GDM1 (cell line): ENCODE measurements around the gene MEGF6.
A peak's percentile ranks its signal among the peaks of the same experiment; 100 is the strongest.

Source experiments
- DNase-seq: peaks from one replicate; lab custom pipeline; 2025; lab: John Stamatoyannopoulos, UW

MEGF6 gene

DNA sequence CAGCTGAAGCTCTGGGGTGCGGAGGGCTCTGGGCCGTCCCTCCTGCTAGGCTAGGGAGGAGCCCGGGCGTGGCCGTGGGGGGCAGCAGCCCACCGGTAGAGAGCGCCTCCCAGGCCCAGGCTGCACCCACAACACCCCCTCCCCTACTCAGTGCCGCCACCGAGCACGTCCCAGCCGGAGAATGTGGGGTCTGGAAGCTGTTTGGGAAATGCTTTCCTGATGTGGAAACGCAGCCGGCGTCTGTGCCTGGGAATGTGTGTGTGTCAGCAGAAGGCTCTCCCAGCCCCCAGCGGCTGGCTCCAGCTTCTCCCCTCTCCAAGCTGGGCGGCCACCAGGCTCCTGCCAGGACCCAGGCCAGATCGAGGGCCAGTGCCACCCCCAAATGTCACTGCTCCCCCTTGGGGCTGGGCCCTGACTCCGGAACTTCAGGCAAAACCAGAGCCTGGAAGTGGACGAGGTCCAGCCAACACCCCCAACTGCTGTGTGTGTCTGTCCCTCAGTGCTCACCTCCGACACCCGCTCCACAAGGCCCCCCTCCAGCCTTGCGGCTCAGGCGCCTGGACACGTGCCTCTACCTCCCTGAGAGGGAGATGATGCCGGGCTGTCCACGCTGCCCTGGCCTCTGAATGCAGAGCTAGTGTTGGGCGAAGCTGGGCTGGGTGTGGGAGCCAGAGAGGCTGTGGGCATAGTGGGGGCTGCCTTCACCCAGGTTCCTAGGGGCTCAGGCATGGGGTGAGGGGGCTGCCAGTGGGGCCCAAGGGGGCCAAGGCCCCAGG is 74.7 kb downstream of the MEGF6 start:
- no peak for DNase-seq

DNA sequence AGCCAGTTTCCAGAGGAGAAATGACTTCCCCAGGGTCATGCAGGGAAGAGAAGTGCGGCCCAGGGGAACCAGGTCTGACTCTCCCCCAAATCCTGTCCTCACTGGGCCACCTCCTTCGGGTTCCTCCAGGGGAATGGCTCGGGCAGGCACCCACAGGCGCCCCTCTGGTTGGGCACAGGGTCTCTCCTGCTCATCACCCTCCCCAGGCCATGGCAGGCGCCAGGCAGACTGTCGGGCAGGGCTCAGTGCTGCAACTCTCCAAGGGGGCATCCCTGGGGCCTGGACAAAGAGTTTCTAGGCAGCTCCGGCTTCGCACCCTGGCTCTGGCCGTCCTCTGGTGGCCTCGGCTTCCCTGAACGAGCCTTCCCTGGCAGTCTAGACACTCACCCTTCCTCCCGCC is 75.6 kb downstream of the MEGF6 start:
- no peak for DNase-seq

DNA sequence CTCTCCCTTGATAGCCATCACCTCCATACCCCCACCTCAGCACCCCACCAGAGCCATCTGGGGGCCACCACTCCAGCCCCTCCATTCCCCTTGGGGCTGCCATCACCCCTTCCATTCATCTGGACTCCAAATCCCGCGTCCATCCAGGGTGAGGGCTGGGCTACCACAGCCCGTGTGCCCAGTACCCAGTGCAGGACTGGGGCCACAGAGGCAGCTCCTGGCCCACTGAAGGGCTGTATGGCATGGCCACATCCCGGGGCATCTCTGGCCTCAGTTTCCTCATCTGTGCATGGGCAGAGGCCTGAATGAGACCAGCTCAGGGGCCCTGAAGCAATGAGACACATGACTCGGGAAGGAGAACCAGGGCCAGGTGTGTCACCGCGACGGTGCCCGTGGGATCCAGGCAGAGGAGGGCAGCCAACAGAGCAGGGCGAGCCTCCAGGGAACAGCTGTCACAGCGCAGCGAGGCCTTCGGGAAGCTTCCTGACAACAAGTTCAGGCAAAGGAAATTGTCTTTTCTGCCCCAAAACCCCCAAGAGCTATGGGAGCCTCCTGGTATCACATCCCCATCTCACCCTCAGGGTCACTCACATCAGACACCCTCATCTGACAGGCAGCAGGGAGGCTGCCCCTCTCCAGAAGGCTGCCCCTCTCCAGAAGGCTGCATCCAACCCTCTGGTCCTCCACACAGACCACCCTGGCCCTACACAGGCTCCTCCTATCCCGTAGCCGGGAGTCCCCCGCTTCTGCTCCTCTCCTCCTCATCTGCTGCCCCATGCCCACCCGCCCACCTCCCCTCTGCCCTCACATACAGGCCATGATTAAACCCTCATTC is 76.3 kb downstream of the MEGF6 start:
- no peak for DNase-seq

DNA sequence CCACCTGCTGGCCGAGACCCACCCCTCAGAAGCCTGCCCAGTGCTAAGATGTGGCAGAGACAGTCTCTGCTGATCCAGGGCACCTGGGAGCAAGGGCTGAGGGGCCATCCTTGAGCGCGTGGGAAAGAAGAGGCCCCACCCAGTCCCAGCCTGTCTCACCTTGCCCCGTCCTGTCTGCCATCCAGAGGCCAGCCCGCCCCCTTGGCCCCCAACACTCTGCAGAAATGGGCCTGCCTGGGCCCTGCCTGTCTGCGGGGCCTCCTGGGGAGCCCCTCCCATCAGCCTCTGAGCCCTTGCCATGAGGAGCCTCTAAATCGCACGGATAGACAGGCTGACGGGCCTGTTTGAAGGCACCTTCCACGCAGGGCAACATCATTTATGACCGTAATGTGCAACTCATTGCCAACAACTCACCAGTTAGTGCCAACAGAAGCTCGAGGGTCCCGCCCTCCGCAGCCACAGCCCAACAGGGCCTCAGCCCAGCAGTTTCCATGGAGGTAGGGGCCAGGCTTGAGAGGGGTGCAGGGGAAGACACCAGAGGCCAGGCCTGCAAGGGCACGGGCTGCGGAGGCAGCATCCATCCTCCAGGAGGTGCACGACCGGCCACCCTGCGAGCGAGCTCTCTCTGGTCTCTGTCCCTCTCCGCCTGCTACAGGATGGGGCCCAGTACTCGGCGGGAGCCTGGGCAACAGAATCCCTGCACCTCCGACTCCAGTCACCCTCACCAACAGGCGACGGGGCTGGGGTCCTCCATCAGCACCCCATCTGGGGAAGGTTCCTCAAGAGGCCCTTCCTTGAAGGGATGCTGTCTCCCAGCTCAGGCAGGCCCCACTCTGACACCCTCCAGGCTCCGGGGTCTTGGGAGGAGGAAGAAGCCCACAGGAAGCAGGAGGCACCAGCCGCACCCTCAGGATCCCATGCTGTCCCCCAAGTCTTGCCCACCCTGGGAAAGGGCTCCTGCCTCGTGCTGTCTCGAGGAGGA is 78.0 kb downstream of the MEGF6 start:
- DNase-seq, result no peak

DNA sequence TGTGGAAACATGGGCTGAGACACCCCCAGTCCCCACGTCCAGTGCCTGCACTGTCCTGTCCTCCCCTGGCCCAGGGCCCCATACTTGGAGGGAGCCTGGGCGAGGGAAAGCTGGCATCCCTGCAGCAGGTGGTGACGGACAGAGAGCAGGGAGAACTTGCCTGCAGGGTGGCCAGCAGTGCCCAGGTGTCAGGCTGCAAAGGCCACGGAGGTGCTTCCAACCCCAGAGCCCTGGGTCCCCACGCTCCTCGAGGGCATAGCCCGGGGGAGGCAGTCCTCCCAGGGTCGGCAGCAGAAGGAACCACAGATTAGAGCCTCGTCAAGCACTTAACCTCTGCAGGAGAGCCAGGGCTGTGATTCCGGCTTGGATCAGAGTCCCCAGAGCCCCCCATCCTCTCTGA is 79.4 kb downstream of the MEGF6 start:
- DNase-seq, result no peak

DNA sequence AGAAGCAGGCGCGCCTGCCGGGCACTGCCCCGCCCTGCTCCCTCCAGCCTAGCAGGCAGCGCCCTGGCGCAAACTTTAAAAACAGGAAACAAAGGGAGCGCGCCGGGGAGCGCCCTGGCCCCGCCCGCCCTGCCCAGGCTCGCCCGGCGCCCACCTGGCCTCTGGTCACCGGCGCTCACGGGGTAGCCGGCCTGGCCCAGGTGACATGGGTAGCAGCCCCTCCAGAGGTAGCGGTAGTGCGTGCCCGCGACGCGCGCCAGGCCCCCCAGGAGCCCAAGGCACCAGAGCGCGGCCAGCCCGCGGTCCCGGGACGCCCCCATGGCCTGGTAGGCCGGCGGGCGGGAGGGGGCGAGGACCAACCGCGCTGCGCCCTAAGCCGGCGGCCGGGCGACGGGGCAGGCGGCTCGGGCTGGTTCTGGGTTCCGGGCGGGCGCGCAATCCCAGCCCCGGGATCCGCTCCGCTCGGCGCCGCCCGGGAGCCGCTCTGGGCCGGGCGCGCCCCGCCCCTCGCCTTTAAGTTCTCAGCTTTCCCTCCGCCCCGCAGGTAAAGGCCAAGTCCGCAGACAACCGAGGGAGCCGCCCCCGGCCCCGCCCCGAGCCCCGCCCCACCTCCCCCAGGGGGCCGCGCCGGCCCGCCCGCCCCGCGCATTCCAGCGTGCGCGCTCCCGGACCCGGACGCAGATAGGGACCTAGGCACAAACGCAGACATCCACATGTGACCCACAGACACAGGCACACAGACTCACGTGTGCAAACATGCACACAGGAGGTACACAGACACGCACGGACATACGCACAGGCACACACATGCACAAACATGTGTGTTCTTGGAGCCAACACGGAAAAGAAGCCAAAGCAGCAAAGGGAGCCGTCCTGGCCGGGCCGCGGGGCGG is 80.1 kb downstream of the MEGF6 start:
- peak; percentile 24 for DNase-seq

DNA sequence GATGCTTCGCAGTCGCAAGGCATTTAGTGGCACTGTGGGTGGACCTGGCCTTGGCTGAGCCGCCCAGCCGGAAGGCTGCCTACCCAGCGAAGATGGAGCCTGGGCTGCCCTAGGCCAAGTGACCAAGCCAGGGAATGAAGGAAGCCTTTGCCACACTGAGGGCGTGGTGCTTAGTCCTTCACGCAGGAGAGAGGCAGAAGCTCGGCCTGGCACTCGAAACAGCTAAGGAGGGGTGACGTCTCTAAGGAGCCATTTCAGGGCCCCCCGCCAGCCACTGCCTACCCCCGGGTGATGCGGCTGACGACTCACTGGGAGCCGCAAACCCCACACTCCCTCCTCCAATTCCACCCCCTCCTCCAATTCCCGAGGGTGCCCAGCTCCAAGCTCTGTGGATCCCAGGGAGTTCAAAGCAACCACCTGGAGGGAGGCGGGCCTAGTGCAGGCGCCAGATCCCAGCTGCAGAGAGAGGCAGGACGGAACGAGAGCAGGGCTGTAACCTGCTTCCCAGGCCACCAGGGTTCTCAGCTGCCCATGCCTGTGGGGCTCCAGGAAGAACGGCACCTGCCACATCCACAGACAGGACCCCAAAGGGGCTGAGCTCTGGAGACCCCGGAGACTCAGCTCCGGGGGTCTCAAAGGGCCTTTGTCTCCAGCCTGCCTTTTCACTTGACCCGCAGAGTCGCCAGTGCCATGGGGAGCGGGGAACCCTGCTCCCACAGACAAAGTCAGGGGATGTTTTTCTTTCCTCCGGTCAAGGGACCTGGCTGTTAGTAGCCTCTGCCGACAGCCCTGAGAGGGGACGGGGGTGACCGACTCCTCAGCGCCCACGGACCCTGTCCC is 81.0 kb downstream of the MEGF6 start:
- DNase-seq, result no peak

DNA sequence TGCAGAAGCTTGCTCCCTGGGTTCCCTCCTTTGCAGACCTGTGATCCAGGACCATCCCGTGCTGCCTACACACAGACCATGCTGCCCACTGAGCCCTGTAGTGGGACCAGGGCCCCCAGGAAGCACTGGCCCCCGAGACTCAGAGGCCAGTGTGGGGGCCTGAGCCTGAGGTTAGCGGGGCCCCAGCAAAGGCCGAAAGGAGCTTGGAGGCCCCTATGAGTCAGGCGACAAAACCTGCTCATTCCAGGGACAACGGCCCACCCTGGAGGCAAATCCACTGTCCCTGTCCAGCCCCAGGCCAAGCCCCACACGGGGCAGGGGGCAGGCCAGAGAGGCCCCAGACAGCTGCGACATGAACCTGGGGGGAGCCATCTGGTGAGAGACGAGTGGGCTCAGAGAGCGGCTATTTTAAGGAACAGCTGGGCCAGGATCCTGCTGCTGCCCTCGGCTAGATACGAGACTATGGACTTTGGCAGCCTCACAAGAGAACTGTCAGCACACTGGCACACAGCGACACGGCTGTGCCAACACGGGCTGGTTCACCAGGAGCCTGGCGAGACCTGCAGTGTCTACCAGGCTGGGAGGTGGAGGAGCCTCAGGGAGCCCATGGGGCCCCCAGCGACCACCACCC is 82.1 kb downstream of the MEGF6 start:
- DNase-seq, result no peak

DNA sequence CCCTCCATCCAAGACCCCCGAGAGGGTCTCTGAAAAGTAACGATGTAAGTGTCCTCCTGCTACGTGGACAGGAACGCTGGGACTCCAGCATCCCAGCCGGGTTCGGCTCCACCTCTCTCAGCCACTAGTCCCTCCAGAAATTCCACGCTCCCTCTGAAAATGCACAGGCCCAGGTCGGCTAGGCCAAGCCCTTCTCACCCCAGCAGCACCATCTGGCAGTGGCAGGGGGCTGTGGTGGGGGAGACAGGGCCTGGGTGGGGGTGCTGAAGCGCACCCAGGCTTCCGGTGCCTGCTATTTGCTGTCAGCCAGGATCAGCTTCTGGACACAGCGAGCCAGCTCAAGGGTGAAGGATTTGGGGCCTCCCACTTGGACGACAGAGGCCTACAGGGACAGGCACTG is 83.5 kb downstream of the MEGF6 start:
- no peak for DNase-seq

DNA sequence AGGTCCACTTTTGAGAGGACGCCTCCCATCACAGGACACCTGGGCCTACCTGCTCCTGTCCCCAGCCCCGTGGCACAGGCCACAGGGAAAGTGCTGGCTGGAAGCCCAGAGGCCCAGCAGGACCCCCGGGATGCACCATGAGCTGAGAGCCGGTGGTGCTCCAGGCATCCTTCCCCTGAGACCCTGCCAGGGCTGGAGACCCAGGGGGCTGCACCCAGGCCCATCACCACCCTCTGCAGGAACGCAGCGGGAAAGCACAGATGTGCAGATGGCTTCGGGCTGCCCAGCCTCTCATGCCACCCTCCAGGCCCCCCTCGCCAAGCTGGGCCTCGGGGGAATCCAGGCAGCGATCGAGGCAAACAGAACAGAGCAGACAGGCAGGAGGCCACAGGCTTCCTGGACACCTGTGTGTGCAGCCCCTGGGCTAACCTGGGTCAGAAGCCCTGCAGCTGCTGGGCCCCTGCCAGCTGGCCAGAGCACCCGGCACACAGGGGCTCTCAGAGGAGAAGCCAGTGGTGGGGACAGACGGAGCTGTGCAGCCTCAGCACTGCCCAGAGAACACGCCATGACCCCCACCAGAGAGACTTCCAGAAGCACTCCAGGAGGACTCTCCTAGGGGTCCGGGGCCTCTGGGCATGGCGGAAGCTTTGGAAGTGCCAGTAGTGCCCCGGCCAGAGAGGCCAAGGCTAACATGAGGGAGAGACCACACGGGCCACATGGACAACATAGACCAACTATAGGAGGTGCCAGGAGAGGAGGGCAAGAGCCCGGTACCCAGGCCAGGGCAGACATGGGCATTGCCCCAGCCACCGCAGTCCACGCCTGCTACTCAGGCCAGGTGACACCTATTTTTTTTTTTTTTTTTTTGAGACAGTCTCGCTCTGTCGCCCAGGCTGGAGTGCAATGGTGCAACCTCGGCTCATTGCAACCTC is 85.5 kb downstream of the MEGF6 start:
- no peak for DNase-seq

DNA sequence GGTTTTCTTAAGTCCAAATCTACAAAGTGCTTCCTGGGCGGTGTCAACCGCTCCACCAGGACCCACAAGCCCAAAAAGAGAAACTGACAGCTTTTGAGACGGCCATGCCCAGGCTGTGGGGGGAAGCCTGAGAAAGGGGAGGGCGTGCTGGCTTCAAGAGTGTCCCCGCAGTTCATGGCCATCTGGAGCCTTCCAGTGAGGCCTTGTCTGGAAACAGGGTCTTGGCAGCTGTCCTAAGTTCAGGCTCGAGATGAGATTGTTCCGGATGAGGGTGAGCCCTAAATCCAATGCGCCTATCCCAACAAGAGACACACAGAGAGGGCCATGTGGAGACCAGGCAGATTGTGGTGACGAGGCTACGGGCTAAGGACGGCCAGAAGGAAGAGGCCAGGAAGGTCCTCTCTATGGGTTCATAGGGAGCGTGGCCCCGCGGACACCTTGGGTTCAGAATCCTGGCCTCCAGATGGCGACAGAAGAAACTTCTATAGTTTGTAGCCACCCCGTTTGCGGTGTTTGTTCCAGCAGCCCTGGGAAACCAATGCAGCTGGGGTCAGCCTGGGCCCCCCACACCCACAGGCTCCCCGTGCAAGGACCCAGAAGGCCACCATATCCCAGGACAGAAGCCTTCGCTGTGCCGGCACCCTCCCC is 86.6 kb downstream of the MEGF6 start:
- no peak for DNase-seq

DNA sequence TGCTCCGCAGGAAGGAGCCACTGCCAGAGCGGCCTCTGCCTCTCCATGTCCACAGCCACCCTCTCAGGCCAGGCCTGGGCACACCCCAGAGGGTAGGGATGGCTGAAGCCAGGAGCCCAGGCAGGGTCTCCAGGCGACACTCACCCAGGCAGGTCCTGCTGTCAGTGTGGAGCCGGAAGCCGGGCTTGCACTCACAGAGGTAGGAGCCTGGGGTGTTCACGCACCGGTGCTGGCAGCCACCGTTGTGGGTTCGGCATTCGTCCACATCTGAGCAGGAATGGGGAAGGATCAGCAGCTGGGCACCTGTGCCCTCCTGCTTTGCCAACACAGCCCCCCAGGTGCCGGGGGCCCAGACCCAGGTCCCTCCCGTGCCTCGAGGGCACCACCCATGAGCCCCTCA is 87.3 kb downstream of the MEGF6 start:
- DNase-seq, result no peak

DNA sequence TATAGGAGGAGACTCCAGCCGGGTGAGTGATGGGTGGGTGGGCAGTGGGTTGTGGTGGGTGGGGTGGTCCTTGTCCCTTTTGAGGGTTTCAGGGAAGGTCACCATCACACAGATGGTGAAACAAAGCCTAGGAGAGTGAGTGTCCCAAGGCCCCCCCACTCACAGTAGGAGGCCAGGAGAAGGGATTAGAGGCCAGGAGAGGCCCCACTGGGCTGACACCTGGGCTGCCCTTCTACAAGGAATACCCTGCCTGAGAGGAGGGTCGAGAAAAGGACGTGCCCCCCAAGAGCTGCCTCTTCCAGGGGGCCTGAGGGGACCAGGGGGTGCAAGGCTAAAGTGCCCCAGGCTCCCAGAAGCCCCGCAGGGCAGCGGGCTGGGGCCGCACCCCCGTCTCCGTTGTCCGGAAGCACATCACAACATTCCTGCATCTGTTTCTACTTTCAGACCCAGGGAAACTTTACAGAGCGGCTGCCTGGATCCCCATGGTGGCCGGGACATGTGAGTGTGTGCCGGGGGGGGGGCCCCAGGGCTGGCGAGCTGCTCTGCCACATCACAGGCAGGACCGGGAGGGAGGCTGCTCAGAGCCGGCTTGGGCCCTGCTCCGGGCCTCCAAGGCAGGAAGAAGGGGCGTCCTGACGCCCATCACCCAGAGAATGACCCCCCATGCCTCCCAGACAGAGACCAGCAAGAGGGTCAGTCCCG is 88.6 kb downstream of the MEGF6 start:
- no peak for DNase-seq

DNA sequence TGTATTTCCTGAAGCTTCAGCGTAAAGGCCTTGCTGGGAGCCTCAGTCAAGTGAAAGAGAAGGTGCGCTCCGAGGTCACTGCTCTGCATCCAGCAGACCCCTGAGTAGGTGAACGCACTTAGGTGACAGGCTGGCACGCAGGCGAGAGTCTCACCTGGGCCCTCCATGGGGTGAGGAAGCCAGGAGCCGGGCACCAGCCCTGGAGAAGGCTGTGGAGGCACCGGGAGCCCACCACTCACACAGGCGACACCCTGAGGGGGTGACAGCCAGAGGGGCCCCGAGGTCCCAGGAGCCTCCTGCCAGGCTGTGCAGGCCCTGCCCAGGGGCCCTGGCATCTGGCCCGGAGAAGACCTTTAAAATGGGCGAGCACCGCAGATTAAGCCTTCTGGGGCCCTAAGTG is 89.2 kb downstream of the MEGF6 start:
- DNase-seq, result no peak

DNA sequence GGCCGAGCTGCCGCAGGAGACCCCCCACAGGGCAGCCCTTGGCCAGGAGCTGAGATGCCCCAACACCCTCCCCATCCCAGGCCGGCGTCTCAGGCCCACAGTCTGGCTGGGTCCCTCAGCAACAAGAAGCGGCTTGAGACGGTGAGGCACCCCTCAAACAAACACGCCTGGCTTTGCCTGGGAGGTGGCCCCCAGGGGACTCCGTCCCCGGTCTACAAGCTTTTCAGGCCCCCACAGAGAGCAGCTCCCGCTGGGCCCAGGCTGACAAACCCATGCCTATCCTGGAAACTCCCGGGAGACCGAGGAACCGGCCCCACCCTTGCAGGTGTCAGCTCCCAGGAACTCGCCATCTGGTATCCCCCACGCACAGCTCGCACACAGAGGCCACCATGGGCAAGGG is 89.9 kb downstream of the MEGF6 start:
- no peak for DNase-seq

DNA sequence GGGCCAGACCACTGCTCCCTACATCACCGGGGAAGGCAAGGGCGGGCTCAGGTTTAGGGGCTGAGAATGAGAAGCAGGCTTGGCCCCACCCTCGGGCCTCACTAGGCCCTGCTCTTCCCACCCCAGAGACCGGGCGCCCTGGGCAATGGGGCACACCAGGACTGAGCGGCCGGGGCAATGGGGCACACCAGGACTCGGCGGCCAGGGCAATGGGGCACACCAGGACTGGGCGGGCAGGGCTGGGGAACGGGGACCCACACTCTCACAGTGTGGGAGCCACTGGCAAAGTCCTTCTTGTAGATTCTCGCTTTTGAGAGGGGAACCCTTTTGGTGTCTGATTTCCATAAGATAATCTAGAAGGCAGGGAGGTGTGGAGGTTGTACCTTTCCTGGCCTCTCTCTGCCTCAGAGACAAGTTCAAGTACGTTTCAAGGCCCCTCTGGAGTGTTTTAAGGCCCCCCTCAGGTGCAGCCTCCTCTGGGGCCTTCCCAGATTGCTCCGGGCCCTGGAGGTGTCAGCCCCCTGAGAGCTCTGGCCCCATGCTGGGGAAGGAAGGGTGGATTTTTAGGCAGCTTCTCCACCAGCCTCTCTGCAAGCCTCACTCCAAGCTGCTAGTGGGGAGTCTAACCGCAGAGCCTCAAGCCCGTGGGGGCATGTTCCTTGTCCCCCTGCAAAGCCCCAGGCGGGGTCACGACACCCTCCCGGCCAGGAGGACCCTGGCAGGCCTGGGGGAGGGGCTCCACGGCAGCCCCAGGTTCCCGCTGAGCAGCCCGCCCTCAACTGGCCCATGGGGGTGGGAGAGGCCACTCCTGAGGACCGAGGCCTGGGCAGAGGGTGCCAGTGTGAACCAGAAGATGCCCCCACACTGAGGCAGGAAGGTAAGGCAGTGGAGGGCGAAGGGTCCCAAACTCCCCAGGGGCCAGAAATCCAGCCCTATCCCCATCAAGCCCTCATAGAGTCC is 90.6 kb downstream of the MEGF6 start:
- DNase-seq, result no peak
